Keratinocyte (primary cell): Measurements from ENCODE around the gene HOXD4. TPM values are rescaled to one million over a fixed set of nuclear protein-coding genes. Genes with fewer than 3 reads are reported as not detected.

Source experiments
- DNase-seq: peaks from one replicate; pipeline ENCODE4 v3.0.0-alpha.2; 2011; ENCODE audit warnings: low read depth, missing footprints, low spot score
- FAIRE-seq: peaks from 2 replicates; lab custom pipeline; 2011; peaks lifted over from hg19 to GRCh38; lab: Jason Lieb, UNC
- H2AFZ ChIP-seq: 2 replicates; pipeline ENCODE4 v1.6.0; 2012; ENCODE audit warnings: low read length, control low read depth, inconsistent platforms; ENCODE audit not compliant: control insufficient read depth
- H3K27ac ChIP-seq: 2 replicates; pipeline ENCODE4 v1.5.1; 2011; ENCODE audit warnings: low read length; ENCODE audit not compliant: control insufficient read depth, insufficient read depth
- H3K27me3 ChIP-seq: 3 replicates; pipeline ENCODE4 v1.6.0; 2011; ENCODE audit warnings: low read length; ENCODE audit not compliant: control insufficient read depth, insufficient read depth; ENCODE audit errors: extremely low read depth
- H3K36me3 ChIP-seq, 2 experiments: 2 replicates in 1 of 2; 3 replicates in 1 of 2; pipeline ENCODE4 v1.5.1; 2011; ENCODE audit warnings: low read length in 2 of 2, mild to moderate bottlenecking in 1 of 2; ENCODE audit not compliant: control insufficient read depth in 2 of 2, insufficient read depth in 2 of 2; ENCODE audit errors: extremely low read depth in 1 of 2
- H3K4me1 ChIP-seq: 3 replicates; pipeline ENCODE4 v1.5.1; 2011; ENCODE audit warnings: low read length; ENCODE audit not compliant: control insufficient read depth, insufficient read depth; ENCODE audit errors: extremely low read depth
- H3K4me2 ChIP-seq: 3 replicates; pipeline ENCODE4 v1.6.0; 2011; ENCODE audit warnings: low read depth, low read length; ENCODE audit not compliant: control insufficient read depth, insufficient read depth; ENCODE audit errors: extremely low read depth
- H3K4me3 ChIP-seq, 3 experiments: fragments of 200-600 bp in 1 of 3; sonication (generic) in 1 of 3; 2 replicates in 2 of 3; 3 replicates in 1 of 3; pipeline ENCODE4 v1.5.1; 2011 to 2016; ENCODE audit warnings: low read length in 3 of 3, mild to moderate bottlenecking in 3 of 3, control low read depth in 2 of 3, inconsistent platforms in 1 of 3, low read depth in 1 of 3, mixed read lengths in 1 of 3, mixed run types in 1 of 3, moderate library complexity in 1 of 3; ENCODE audit not compliant: control insufficient read depth in 2 of 3, insufficient read depth in 2 of 3; ENCODE audit errors: extremely low read depth in 1 of 3
- H3K79me2 ChIP-seq: 2 replicates; pipeline ENCODE4 v1.6.0; 2012; ENCODE audit warnings: low read length; ENCODE audit not compliant: control insufficient read depth, insufficient read depth
- H3K9ac ChIP-seq: 3 replicates; pipeline ENCODE4 v1.6.0; 2011; ENCODE audit warnings: low read length; ENCODE audit not compliant: control insufficient read depth, insufficient read depth; ENCODE audit errors: extremely low read depth
- H3K9me1 ChIP-seq: 3 replicates; pipeline ENCODE4 v1.6.0; 2011; ENCODE audit warnings: low read length; ENCODE audit not compliant: control insufficient read depth, insufficient read depth; ENCODE audit errors: extremely low read depth
- H3K9me3 ChIP-seq: 2 replicates; pipeline ENCODE4 v1.5.1; 2012; ENCODE audit warnings: low read depth, low read length; ENCODE audit not compliant: control insufficient read depth
- H4K20me1 ChIP-seq: 3 replicates; pipeline ENCODE4 v1.6.0; 2011; ENCODE audit warnings: low read length; ENCODE audit not compliant: control insufficient read depth, insufficient read depth; ENCODE audit errors: extremely low read depth
- EZH2 ChIP-seq: IDR thresholded peaks from one replicate; pipeline ENCODE4 v1.6.1; 2012; ENCODE audit warnings: inconsistent platforms, mild to moderate bottlenecking, low read length, moderate library complexity
- dilution Hi-C: fragments of 300-500 bp; cut with MboI; formaldehyde crosslinking; loops from one replicate; pipeline ENCODE4 v1.7.0; 2020; ENCODE audit warnings: low sequenced_read_pairs; ENCODE audit not compliant: extremely low pct_ligation_motif_present
- polyA plus RNA-seq, 5 experiments: library from polyadenylated mRNA; depleted of rRNA in 3 of 5; stranded (reverse) in 3 of 5; stranded (forward) in 1 of 5; unstranded in 1 of 5; fragments of >200 nt; gene quantifications; 1 replicate in 1 of 5; 2 replicates in 3 of 5; 3 replicates in 1 of 5; pipeline versions ENCODE4 v1.2.1 to v1.2.3, GENCODE V29; 2011 to 2012; ENCODE audit warnings: missing spikeins in 2 of 5, low read depth in 1 of 5, low replicate concordance in 1 of 5
- TF ChIP-seq, protein P1 (sequence below), 3 experiments: IDR thresholded peaks in 1 of 3; conservative IDR thresholded peaks in 1 of 3; optimal IDR thresholded peaks in 1 of 3; 2 replicates in 2 of 3; 3 replicates in 1 of 3; pipeline versions ENCODE3 to v1.5.1; 2011; ENCODE audit warnings: low read length in 3 of 3, mild to moderate bottlenecking in 3 of 3, moderate library complexity in 2 of 3, control low read depth in 1 of 3, inconsistent platforms in 1 of 3; ENCODE audit not compliant: insufficient read depth in 2 of 3; ENCODE audit errors: extremely low read depth in 1 of 3

HOXD4 gene
- polyA plus RNA-seq, 1 donor (not counting 4 experiments of a cell fraction or from before 2014, with no cell fraction given): not detected

- H3K36me3 ChIP-seq: no peaks in the 10 kb centered on the region
- no peaks in the 10 kb centered on the region for H3K9me1 ChIP-seq
- H3K4me2 ChIP-seq: no peak overlapping the region
- no peak for DNase-seq
- no peaks in the 10 kb centered on the region for H3K79me2 ChIP-seq
- H3K9me3 ChIP-seq: no peaks in the 10 kb centered on the region
- no peak overlapping the region for H3K4me3 ChIP-seq
- dilution Hi-C loops: no loop called here
- no peaks in the 10 kb centered on the region for H4K20me1 ChIP-seq
- no peak overlapping the region for H3K27ac ChIP-seq
- H3K27me3 ChIP-seq: peaks cover 94% of the 10 kb centered on the region
- TF ChIP-seq, protein P1, sequence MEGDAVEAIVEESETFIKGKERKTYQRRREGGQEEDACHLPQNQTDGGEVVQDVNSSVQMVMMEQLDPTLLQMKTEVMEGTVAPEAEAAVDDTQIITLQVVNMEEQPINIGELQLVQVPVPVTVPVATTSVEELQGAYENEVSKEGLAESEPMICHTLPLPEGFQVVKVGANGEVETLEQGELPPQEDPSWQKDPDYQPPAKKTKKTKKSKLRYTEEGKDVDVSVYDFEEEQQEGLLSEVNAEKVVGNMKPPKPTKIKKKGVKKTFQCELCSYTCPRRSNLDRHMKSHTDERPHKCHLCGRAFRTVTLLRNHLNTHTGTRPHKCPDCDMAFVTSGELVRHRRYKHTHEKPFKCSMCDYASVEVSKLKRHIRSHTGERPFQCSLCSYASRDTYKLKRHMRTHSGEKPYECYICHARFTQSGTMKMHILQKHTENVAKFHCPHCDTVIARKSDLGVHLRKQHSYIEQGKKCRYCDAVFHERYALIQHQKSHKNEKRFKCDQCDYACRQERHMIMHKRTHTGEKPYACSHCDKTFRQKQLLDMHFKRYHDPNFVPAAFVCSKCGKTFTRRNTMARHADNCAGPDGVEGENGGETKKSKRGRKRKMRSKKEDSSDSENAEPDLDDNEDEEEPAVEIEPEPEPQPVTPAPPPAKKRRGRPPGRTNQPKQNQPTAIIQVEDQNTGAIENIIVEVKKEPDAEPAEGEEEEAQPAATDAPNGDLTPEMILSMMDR (optimal IDR thresholded peaks at IDR 0.05 in 1 of 3, IDR thresholded peaks at IDR 0.05 in 1 of 3, conservative IDR thresholded peaks at IDR 0.05 in 1 of 3; ENCODE audit: extremely low read depth in 1 of 3, insufficient read depth in 2 of 3, low read length in 3 of 3): peak; percentile 58 to 74 (median 70)
- no peak for TF ChIP-seq EZH2
- H3K9ac ChIP-seq: no peak overlapping the region
- FAIRE-seq: no peak
- no peaks in the 10 kb centered on the region for H3K4me1 ChIP-seq
- H2AFZ ChIP-seq: no peak overlapping the region
These were observed 24.2 kb upstream of the HOXD4 start for GRCh38 chr2:176126929-176127773.

DNA sequence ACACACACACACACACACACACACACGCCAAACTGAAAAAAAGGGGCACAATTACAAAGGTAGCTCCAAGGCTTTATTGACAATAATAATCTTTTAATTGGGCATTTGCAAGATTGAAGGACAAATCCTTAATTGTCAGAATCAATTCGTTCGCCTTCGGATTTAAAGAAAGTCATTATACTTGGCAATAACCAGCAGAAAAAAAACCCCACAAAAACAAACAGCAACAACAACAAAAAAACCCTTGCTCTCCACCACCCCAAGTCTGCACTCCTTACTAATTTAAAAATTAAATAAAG lies 23.6 kb upstream of the HOXD4 start:
- Histone ChIP-seq H3K4me3 (no peak overlapping the region), H3K9ac (no peak overlapping the region), H3K79me2 (no peaks in the 10 kb centered on the region), H3K4me1 (no peaks in the 10 kb centered on the region), H3K27ac (no peak overlapping the region), H3K4me2 (no peak overlapping the region), H3K36me3 (no peaks in the 10 kb centered on the region), H2AFZ (no peak overlapping the region), H3K27me3 (peaks cover 94% of the 10 kb centered on the region), H4K20me1 (no peaks in the 10 kb centered on the region), H3K9me3 (no peaks in the 10 kb centered on the region), H3K9me1 (no peaks in the 10 kb centered on the region)
- no peak for TF ChIP-seq EZH2
- TF ChIP-seq, protein P1 (optimal IDR thresholded peaks at IDR 0.05 in 1 of 3, IDR thresholded peaks at IDR 0.05 in 1 of 3, conservative IDR thresholded peaks at IDR 0.05 in 1 of 3; ENCODE audit: extremely low read depth in 1 of 3, insufficient read depth in 2 of 3, low read length in 3 of 3): no peak
- DNase-seq (no peak), FAIRE-seq (no peak)
- dilution Hi-C loops: no loop called here
